Retinal pigment epithelial cell (primary cell): ENCODE measurements around the gene CHD1.

Source experiments
- DNase-seq: peaks from one replicate; pipeline ENCODE4 v3.0.0-alpha.2; 2010; ENCODE audit warnings: low read depth
- H3K4me3 ChIP-seq: 2 replicates; pipeline ENCODE4 v1.5.1; 2011; ENCODE audit warnings: mild to moderate bottlenecking, low read length, control low read depth, moderate library complexity
- CTCF ChIP-seq: conservative IDR thresholded peaks from 2 replicates; pipeline ENCODE4 v1.5.1; 2011; ENCODE audit warnings: low read depth, low read length, control low read depth, inconsistent platforms

Gene CHD1

DNA sequence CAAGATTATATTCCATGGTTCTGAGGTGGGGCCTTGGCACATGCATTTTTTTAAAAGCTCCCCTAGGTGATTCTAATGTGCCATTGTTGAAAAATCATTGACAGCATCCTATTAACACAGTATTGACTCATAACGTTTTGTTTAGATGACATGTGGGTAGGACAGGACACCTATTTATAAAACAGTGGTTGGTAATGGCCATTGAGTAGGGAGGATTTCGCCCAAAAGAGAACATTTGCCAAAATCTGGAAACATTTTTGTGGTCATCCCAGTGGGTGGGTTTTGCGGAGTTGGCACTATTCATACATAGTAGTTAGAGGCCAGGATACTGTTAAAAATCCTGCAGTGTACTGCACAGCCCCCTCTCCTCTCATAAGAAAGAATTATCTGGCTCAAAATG is 6.4 kb upstream of the CHD1 start:
- DNase-seq: no peak
- no peak overlapping the region for H3K4me3 ChIP-seq
- no peak for TF ChIP-seq CTCF

- no peak for DNase-seq
- no peak for TF ChIP-seq CTCF
- no peak overlapping the region for H3K4me3 ChIP-seq
Observed at GRCh38 chr5:98934546-98934945, 5.7 kb upstream of the CHD1 start.

DNA sequence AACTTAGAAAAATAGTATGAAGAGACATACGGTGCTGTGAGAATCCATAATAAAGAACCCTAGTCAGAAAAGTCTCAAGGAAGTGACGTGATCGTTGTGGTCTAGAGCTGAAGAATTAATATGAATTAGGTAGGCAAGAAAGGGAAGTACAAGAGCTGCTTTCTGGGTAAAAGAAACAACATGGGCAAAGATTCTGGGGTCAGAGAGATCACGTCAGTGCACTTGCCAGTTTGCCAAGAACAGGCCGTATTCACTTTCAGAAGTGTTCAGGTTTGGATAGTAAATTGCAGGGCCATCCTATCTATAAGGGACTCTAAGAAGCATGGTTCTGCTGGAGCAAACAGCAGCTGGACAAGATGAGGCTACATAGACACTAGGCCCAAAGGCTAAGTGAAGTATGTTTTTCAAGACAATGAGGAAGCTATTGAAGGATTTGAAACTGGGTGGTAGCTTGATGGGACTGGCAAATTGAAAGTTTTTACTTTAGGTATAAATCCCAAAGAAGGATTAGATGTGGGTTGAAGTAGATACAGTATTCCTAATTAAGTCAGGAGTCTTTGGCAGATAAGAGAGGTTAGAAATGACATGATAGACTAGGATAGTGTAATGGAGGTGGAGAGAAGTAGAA is 4.8 kb upstream of the CHD1 start:
- no peak for DNase-seq
- no peak for TF ChIP-seq CTCF

DNA sequence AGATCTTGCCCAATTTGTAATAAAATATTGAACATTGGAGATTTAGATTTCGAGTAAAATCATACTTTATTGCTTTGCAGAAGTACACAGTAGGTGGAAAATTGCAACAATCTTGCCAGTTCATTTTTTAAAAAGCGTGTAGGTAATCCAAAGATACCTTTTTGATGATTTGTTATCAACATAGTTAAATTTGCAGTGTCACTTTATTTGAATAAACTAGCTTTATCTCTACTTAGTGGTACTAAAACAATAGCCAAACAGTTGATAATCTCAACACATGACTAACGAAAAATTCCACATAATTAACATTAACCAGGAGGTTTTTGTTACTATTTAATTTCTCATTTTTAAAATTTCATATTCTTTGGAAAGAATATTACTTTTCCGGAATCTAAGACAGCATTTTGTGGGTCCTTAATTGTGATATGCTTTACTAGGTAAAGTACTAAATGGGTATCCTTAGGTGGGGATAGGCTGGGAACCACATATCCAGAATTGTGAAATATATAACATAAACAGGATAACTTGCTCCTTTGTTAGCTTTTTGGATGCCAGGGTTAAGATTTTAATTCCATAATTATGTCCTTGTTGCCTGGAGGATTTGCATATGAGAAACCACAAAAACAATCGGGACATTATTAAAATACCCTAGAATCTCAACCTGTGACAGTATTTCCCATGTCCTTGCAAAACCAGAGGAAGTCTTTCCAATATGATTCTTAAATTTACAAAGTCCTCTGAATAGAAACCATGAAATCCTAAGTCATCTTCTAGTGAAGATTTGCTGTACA is 2.4 kb upstream of the CHD1 start:
- no peak for TF ChIP-seq CTCF
- no peak overlapping the region for H3K4me3 ChIP-seq
- no peak for DNase-seq

More for the DNA sequence above, 4.8 kb upstream of the CHD1 start:
- no peak overlapping the region for H3K4me3 ChIP-seq

GRCh38 chr5:98929710-98930298 is 997 bp upstream of the CHD1 start:
- DNase-seq: no peak
- no peak for TF ChIP-seq CTCF
- peak overlapping the region; percentile 93 for H3K4me3 ChIP-seq

- peak overlapping the region; percentile 93 for H3K4me3 ChIP-seq
- no peak for TF ChIP-seq CTCF
- no peak for DNase-seq
Observed at GRCh38 chr5:98927989-98928872, 576 bp downstream of the CHD1 start.
